Stimulated activated CD4-positive, alpha-beta T cell treated with anti-CD3 and anti-CD28 coated beads, TNF-alpha, amount 100 ng/mL, for 4 hours (primary cell): ENCODE data around the gene RPP25L.

Source experiments
- DNase-seq, 3 experiments: peaks; one replicate each; pipeline ENCODE4 v3.0.0-alpha.2; 2020; ENCODE audit warnings: low read depth in 3 of 3

RPP25L gene

DNA sequence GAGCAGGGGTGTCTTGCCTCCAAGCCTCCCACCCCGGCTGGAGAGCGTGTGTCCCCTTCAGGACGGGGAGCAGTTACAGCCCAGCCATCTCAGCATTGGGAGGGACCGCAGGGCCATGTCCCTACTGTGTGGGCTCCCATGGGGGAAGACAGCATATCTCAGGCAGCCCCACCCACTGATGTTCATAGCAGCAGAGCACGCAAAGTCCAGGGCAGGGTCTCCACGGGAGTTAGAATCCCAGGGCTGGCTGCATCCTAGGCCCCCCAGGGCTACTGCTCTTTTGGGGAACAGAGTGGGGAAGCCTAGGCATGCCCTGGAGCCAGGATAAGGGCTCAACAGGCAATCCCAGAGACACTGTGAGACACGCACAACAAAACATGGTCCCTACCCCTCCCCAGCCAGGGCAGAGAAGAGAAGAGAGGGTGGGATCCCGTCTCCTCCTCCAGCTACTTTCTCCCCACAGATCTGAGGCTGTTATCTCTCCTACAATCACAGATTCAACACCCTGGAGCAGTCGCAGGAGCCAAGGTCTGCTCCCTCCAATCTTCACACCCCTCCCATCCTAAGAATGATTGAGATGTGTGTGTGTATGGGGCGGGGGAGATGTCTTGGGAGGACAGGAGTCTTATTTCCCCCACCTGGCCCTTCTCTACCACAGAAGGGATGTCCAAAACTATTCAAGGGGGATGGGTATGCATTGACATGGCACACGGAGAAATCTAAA, 25.8 kb downstream of the RPP25L start:
- DNase-seq, result no peak

DNA sequence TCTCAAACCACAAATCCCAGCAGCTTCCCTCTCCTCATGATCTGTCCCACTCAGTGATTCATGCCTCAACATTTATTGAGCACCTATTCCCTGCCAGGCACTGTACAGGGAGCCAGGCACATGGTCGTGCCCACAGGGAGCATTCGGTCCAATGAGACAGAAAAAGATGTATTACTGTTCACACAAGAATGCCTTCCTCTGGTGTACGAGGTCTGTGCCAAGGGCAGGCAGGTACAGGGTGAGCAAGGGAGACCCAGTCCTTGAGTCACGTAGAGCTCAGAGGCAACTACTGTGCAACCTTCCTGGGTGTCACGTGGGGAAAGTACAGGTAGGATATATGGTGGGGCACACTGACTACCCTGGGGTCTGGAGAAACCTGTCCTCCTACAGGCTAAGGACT, 26.9 kb downstream of the RPP25L start:
- no peak for DNase-seq

- DNase-seq, result no peak
Observed at GRCh38 chr9:34582787-34583186, 29.1 kb downstream of the RPP25L start.

DNA sequence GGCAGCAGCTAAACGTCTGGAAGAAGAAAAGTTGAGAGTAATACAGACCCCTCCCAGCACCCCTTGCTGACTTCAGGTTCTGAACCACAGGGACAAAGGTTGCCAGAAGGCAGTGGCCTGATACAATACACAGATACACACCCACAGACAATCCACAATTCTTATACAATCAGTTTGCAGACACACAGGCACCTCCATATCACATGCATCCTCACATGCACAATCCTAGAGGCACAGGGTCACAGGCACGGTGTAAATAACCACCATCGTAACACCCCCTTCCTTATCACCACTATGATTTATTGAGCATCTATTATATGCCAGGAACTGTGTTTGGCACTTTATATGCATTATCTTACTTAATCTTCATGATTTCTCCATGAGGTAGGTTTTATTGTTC, 30.6 kb downstream of the RPP25L start:
- no peak for DNase-seq

DNA sequence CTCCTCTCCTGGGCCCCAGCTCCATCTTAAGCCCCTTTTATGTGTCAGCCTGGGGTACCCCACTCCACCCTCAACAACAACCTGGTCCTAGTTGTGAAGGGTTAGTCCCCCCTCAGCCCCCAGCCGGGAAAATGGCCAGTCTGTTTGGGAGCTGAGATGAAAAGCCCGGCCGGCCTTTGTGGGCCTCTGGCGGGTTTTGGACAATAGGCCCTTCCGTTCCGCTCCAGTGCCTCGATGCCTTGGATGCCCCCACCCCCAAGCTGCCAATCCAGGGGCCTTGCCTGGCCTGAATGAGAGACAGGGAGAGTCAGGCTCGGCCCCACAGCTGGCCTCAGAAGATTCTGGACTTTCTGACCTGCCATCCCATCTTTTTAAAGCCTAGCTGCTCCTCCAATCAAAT, 31.5 kb downstream of the RPP25L start:
- DNase-seq, result no peak

GRCh38 chr9:34579808-34580163, 32.1 kb downstream of the RPP25L start:
- no peak for DNase-seq

DNA sequence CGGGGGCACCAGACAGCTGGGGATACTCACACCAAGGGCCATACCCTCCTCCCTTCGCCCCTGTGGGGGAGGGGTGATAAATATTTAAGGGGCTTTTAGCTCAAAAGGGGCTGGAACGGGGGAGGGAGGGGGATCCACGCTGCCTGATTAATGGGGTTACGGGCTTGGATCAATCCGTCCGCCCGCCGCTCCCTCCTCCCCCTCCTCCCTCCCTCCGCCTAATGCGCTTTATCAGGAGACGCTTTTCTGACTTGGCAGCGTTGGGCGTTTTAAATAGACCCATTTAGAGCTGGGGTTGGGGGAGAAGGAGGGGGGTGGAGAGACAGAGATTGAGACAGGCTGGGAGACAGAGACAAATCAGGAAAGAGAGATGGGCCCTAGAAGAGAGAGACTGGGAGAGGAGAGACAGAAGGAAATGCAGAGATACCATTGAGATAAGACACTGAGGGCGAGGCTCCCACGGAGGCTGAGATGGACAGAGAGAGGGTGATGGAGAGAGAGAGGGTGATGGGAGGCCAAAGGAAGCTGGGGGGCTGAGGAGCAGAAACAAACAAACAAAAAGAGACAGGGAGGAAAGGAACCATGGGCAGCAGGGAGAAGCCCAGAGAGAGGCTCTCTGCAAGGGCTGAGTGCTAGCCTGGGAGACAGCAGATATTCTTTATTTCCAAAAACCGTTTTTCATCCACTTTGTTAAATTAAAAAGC, 32.6 kb downstream of the RPP25L start:
- DNase-seq, result no peak

DNA sequence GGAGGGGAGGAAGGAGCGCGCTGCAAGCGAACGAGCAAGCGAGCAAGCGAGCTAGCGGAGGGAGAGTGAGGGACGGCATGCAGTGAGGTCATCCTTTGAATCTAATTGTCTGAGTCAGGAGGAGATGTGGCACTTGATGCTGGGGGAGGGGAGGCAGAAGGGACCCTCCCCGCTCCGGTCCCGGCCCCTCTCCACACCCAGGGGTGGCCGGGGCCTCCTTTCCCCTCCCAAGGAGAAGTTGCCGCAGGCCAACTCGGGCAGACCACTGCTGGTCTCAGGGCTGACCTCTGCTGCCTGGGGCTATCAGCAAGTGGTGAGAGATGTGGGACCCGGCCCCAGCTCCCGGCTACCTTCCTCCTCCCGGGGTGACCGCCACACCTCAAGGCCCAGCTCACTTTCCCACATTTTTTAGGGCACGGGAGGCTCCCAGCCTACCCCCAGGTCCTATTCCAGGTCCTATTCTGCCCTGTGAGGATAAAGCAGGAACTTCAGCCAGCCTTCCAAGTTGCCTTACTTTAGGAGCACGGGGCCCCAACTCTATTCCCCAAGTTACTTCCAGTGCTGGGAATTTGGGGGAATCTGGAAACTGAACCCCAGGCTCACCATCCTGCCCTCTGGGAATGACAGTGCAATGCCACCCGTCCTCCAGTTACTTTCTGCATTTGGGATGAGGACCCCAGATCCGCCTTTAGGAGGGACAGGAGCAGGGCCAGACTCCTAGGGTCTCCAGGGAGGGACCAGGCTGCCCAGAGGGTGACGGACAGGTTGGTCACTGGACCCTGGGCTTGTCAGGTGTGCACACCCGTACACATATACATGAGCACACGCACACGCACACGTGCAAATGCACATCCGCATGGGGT, 33.4 kb downstream of the RPP25L start:
- no peak for DNase-seq

- DNase-seq, result no peak
Observed at GRCh38 chr9:34577400-34578240, 34.3 kb downstream of the RPP25L start.

- DNase-seq, result no peak
Observed at GRCh38 chr9:34576597-34577399, 35.1 kb downstream of the RPP25L start.

- DNase-seq, result no peak
Observed at GRCh38 chr9:34575862-34576596, 35.9 kb downstream of the RPP25L start.

- DNase-seq, result no peak
Observed at GRCh38 chr9:34575241-34575640, 36.7 kb downstream of the RPP25L start.

DNA sequence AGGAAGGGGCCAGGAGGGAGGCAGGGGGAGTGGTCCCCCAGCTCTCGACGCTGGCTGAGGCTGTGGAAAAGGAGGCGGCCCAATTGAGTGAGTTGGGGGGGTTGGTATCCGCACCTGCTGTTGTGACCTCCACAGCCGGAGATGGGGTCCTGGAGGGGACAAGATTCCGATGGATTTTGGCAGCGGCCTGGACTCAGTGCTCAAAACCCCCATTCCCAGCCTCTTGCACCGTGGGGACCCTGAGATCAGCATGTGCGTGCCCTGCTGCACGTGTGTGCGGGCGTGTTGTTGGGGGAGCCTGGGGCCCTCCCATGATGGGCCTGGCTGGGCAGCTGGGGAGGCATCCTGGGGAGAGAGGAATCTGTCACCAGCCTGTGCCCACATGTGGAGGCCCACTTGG, 37.3 kb downstream of the RPP25L start:
- no peak for DNase-seq

GRCh38 chr9:34573599-34574325, 38.1 kb downstream of the RPP25L start:
- DNase-seq, result no peak

- no peak for DNase-seq
Observed at GRCh38 chr9:34572628-34573027, 39.3 kb downstream of the RPP25L start.

DNA sequence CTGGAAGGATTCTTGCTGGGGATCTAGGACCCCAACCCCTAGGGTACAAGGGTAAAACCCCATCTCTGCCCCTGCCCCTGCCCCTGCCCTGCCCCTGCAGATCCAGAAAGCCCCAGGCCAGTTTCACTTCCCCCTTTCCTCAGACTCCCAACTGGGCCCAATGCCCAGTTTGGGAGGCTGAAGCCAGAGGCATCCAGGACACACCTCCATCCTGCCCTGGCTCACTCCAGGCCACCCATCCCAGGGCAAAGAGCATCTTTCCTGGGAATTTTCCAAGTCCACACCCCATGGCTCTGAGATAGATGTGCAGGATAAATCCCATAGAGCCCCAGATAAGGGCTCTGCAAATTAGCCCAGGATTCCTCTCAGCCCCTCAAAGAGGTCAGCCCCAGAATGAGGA, 39.8 kb downstream of the RPP25L start:
- DNase-seq, result no peak

DNA sequence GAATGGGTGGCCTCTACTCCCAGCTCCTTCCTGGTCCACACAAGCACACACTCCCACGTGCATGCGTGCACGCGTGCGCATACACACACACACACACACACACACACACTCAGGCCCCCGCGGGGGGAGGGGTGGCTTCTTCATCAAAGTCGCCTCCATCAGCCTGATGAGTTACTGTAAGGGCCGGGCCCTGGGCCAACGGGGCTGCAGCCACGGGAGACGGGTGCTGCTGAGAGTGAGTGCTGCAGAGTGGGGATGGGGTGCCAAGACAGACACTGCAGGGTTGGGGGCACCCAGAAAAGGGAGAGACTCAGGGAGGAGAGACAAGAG, 40.5 kb downstream of the RPP25L start:
- DNase-seq, result no peak

GRCh38 chr9:34570809-34571480, 41.0 kb downstream of the RPP25L start:
- no peak for DNase-seq

- no peak for DNase-seq
Observed at GRCh38 chr9:34570376-34570775, 41.5 kb downstream of the RPP25L start.
